GM19240 (cell line): Measurements from ENCODE around the gene NDUFA5.
"Not testable (repeated sequence)": the region's sequence is repeated elsewhere in the genome, so short reads cannot be mapped to it uniquely, and the experiment has no call there.

Source experiments
- DNase-seq: peaks from one replicate; pipeline ENCODE4 v3.0.0; 2011; ENCODE audit warnings: low spot score; ENCODE audit not compliant: insufficient read length

NDUFA5 gene

DNA sequence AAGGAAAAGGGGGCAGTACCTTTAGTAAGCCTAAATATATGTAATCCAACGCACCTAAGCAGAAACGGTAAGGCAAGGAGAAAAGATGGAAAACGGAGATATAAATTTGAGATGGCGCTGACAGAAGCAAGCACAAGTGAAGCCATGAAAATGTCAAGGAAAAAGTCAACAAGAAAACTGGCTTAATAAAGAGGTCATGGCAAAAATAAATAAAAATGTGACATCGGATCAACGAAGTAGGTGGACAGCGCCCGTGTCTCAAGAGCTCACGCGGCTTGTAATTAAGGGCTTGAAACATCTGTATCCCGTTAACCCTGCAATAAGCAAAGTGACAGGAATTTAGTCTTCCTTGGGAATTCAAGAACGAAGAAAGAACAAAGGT is 611 bp downstream of the NDUFA5 start:
- no peak for DNase-seq

DNA sequence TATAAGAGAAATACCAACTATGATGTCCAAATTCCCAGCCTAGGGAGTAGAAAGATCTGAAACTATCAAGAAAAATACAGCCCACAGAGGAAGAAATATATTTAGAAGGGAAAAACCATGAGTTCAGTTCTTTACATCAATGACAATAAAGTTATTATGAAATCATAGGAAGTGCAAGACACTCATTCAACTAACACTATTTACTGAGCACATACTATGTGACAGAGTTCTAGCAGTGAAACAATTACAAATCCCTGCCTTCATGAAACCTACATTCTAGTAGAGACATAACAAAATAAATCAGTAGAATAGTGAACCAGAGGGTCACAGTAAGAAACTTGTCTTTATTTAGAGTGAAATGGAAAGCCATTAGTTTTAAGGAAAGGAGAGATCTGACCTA is 2.1 kb downstream of the NDUFA5 start:
- no peak for DNase-seq

DNA sequence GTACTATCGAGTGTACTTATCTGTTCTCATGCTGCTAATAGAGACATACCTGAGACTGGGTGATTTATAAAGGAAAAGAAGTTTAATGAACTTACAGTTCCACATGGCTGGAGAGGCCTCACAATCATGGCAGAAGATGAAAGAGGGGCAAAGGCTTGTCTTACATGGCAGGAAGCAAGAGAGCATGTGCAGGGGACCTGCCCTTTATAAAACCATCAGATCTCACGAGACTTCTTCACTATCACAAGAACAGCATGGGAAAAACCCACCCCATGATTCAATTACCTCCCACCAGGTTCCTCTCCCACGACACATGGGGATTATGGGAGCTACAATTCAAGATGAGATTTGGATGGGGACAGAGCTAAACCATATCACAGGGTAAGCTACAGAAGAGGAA is 4.5 kb downstream of the NDUFA5 start:
- DNase-seq = no peak

DNA sequence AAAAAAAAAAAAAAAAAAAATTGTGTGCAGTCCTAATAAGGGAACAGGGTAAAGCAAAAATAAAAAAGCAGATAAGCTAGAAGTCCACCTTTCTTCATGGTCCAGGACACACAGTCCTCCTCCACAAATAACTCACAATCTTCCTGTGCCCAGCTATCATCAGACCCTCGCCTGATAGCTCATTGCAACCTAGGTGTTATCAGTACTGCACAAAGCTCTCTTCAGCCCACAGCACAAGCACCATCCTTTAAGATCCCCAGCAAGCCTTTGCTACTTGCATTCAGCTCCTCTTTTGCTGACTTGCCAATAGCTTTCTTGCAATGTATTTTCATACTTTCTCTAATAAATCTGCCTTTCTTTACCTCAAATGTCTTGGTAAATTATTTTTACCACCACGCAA is 5.0 kb downstream of the NDUFA5 start:
- DNase-seq = no peak

DNA sequence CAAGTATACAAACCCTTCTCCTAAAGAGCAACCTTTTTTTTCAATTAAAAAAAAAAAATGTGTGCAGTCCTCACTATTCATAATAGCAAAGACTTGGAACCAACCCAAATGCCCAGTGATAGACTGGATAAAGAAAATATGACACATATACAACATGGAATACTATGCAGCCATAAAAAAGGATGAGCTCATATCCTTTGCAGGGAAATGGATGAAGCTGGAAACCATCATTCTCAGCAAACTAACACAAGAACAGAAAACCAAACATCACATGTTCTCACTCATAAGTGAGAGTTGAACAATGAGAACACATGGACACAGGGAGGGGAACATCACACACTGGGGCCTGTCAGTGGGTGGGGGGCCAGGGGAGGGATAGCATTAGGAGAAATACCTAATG is 5.5 kb downstream of the NDUFA5 start:
- not testable (repeated sequence) for DNase-seq

DNA sequence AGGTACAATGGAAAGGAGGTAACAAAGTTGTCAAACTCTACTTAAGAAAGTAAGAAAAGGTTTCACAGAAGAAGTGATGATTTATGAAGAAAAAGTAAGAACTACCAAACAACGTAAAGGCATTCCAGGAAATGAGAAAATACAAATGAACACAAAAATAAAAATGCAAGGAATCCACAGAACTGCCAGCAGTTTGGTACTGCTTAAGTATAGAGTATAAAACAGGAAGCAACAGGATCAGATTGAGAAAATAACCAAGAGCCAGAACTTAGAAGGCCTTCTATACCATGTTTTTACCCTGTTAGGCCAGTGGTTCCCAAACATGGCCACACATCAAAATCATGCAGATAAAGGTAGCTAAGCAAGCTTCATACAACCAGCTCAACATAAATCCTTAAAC is 9.2 kb downstream of the NDUFA5 start:
- DNase-seq = no peak

- DNase-seq = no peak
Measured at GRCh38 chr7:123539871-123540270, 17.7 kb downstream of the NDUFA5 start.

DNA sequence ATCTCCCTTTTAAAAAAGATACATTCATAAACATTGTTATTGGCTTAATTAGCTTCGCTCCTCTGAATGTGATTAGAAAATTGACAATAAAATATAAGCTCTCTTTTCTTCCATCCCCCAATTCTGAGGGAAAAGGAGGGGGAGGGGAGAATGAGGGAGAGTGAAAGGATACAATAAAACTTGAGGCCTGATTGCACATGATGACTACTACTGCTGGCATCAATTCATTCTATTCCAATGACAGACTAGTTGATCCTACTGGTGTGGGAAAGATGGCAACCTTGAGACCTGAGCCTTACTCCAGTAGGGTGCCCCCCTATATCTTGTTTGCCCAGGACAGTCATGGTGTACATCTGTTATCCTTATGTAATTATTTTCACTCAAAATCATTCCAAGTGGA is 18.7 kb downstream of the NDUFA5 start:
- DNase-seq = no peak

GRCh38 chr7:123538189-123538714 is 19.4 kb downstream of the NDUFA5 start:
- DNase-seq = no peak

- no peak for DNase-seq
Measured at GRCh38 chr7:123537026-123537642, 20.5 kb downstream of the NDUFA5 start.

DNA sequence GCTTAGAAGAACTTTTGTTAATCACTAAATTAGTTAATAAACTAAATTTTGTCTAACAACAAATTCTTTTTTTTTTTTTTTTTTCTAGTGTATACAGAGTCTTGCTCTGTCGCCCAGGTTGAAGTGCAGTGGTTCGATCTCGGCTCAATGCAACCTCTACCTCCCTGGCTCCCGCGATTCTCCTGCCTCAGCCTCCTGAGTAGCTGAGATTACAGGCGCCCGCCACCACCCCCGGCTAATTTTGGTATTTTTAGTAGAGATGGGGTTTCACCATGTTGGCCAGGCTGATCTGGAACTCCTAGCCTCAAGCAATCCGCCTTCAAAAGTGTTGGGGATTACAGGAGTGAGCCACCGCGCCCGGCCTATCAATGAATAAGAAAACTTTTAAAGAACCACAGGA is 22.1 kb downstream of the NDUFA5 start:
- DNase-seq = no peak

GRCh38 chr7:123534383-123535260 is 23.0 kb downstream of the NDUFA5 start, which contains the start of gene IQUB:
Gene IQUB (minus strand): TSS chr7:123534595. CDS start chr7:123512340, 22,255 bp downstream.
- peak; percentile 73 for DNase-seq

GRCh38 chr7:123533929-123534382 is 23.7 kb downstream of the NDUFA5 start:
- no peak for DNase-seq

DNA sequence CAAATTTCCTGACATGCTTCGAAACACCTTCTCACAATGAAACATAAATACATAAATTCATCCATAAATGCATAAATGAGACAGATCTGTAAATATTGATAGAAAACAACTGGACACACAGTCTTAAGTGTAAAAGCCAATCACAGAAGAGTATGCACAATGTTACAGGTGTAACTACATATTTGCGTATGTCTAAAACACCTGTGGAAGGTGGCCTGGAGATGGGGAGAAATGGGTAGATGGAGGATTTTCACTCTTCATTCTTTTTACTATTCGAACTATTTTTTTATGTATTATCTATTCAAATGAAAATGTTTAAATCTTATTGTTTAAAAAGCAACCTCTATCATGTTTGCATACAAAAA is 24.1 kb downstream of the NDUFA5 start:
- no peak for DNase-seq

DNA sequence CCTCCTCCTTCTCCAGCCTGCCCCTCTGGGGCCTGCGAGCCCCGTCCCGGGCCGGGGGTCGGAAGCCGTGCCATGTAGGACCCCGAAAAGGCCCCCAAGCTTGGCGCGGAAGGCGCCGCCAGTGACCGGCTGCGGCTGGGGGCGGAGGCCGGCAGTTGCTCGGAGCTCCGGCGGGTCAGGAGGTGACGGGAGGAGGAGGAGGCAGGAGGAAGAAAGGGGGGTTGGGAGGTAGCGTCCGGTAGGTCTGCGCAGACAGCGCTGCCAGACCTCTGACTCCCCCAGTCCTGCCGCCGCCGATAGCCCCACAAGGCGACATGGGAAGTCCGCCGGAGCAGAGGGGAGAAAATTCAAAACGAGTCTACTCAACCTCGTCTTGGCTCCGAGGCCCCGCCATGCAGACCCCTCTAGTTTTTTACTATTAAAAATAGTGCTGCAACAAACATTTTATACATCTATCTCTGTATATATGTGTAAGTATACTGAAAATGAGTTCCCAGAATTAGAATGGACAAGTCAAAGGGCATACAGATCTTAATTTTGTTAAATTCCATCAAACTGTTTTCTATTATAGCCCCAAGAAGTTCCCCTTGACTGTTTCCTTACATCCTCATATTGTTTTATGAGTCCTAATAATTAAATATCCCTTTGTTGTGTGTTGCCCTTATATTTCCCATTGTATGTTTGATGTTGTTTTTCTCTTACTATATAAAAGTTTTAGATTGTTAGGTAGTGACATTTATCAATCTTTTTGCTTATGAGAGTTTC is 24.6 kb downstream of the NDUFA5 start:
- DNase-seq = not testable (repeated sequence)

- DNase-seq = not testable (repeated sequence)
Measured at GRCh38 chr7:123532343-123532742, 25.3 kb downstream of the NDUFA5 start.

- not testable (repeated sequence) for DNase-seq
Measured at GRCh38 chr7:123530035-123530591, 27.5 kb downstream of the NDUFA5 start.

DNA sequence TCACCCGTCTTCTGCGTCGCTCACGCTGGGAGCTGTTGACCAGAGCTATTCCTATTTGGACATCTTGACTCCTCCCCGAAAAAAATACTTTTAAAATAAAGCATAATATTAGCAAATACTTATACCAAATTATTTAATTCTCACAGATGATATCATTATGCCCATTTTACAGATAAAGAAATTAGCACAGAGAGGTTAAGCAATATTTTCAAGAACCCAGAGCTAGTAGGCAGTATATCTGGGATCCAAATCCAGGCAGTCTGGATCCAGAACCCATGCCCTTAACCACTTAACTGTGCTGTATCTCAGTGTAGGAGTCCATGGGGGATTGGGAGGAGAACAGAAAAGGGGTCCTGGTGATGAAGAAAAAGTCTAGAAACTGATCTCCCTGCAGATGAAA is 29.4 kb downstream of the NDUFA5 start:
- no peak for DNase-seq

GRCh38 chr7:123527712-123528225 is 29.8 kb downstream of the NDUFA5 start:
- DNase-seq = not testable (repeated sequence)

GRCh38 chr7:123526533-123526932 is 31.1 kb downstream of the NDUFA5 start:
- not testable (repeated sequence) for DNase-seq

DNA sequence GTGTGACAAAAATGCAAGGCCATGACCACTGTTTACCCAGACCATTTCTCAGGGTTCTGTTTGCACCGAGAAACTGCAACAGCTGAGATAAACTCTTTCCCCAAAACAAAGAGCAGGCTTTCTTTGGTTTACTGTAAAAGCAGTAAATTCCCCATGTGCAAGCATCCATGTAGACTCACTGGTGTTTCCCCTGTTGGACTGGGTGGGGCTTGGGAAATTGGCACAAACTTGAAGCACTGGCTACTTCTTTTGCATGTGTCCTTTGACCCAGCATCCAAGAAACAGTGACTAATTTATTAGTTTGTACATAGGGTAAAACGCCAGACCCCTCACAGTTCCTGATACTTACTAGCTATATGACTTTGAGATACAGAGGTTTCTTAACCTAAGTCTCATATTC is 35.6 kb downstream of the NDUFA5 start:
- no peak for DNase-seq
